ENCODE results near the gene NPLOC4.
"Not testable (repeated sequence)": the region's sequence is repeated elsewhere in the genome, so short reads cannot be mapped to it uniquely, and the experiment has no call there.

The NPLOC4 gene

GRCh38 chr17:81543756-81544155 is 93.2 kb downstream of the NPLOC4 start:
- DNase-seq = no peak

- DNase-seq = no peak
Observed at GRCh38 chr17:81543339-81543675, 93.6 kb downstream of the NPLOC4 start.

- no peak for DNase-seq
Observed at GRCh38 chr17:81542431-81543338, 94.2 kb downstream of the NPLOC4 start.

- DNase-seq = no peak
Observed at GRCh38 chr17:81541123-81541522, 95.8 kb downstream of the NPLOC4 start.

GRCh38 chr17:81540676-81541027 is 96.3 kb downstream of the NPLOC4 start:
- no peak for DNase-seq

- DNase-seq = no peak
Observed at GRCh38 chr17:81539961-81540675, 96.8 kb downstream of the NPLOC4 start.

GRCh38 chr17:81539571-81539900 is 97.4 kb downstream of the NPLOC4 start:
- no peak for DNase-seq

- DNase-seq = no peak
Observed at GRCh38 chr17:81538651-81539570, 98.0 kb downstream of the NPLOC4 start.

GRCh38 chr17:81537856-81538555 is 98.9 kb downstream of the NPLOC4 start:
- DNase-seq = no peak

- DNase-seq = no peak
Observed at GRCh38 chr17:81537343-81537855, 99.5 kb downstream of the NPLOC4 start.

GRCh38 chr17:81536299-81537290 is 100.3 kb downstream of the NPLOC4 start:
- no peak for DNase-seq

GRCh38 chr17:81535480-81536298 is 101.2 kb downstream of the NPLOC4 start:
- DNase-seq = no peak

GRCh38 chr17:81535007-81535328 is 101.9 kb downstream of the NPLOC4 start:
- DNase-seq = no peak

GRCh38 chr17:81534157-81535006 is 102.5 kb downstream of the NPLOC4 start:
- no peak for DNase-seq

- DNase-seq = no peak
Observed at GRCh38 chr17:81533339-81534141, 103.4 kb downstream of the NPLOC4 start.

GRCh38 chr17:81532490-81533287 is 104.2 kb downstream of the NPLOC4 start:
- DNase-seq = no peak

- not testable (repeated sequence) for DNase-seq
Observed at GRCh38 chr17:81531998-81532404, 104.9 kb downstream of the NPLOC4 start.

- not testable (repeated sequence) for DNase-seq
Observed at GRCh38 chr17:81531013-81531412, 105.9 kb downstream of the NPLOC4 start.
